Measurements from ENCODE around the gene ABCC11. TPM values are rescaled to one million over a fixed set of nuclear protein-coding genes. Genes with fewer than 3 reads are reported as not detected.

The ABCC11 gene
- total RNA-seq, 8 experiments from 2014 or later: 0.27 to 0.92 (median 0.29) TPM

DNA sequence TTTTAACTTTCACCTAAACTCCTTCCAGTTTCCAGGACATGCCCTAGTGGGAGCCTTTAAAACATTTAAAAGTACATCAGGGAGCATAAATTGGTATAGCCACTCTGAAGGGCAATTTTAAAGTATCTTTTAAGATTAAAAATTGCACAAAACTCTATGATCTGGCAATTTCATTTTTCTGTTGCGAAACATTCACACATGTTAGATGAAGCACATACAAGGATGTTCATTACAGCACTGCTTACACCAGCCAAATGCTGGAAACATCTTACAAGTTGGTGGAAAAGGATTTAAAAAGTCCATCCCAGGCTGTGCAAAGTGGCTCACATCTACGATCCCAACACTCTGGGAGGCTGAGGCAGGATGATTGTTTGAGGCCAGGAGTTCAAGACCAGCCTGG lies 29.6 kb downstream of the ABCC11 start:
- in situ Hi-C loops (cut with MboI; ENCODE audit: low pct_unique_long_range_greater_than_20kb in 2 of 9, low sequenced_read_pairs in 9 of 9, unreplicated experiment in 9 of 9): no loop called here
- no peak for ATAC-seq (replicated peaks in 6 of 8)
- 40 to 80% (median 61%) methylated on average over 1 to 2 of the region's 2 CpGs; no CpG with 5 or more reads in 4 of the 10 experiments for WGBS, 10 experiments
- Histone ChIP-seq H3K4me3 (no peak overlapping the region), H3K27ac (no peak overlapping the region), H3K4me1 (replicated peaks in 1 of 2) (no peaks in the 10 kb centered on the region)

DNA sequence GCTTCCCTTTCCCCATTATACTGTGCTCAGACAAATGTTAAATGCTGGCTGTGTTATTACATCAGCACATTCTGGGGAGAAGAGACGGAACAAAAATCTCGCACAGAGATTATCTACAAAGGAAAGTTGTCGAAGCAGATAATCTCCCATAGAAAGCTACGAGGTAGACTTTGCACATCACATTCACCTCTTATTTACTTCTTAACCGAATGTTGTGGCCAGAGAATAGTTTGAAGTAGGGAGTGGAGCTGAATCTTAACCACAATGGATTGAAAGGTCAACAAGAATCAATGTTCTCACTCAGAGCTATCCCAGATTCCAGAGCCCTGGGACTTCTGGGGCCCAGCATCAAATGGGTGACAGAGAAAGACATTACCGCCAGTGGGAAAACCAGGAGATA lies 31.6 kb downstream of the ABCC11 start:
- 30 to 100% (median 70%) methylated on average over 3 to 6 of the region's 6 CpGs for WGBS, 10 experiments
- in situ Hi-C loops (cut with MboI; ENCODE audit: low pct_unique_long_range_greater_than_20kb in 2 of 9, low sequenced_read_pairs in 9 of 9, unreplicated experiment in 9 of 9): no loop called here
- no peak for ATAC-seq (replicated peaks in 6 of 8)

DNA sequence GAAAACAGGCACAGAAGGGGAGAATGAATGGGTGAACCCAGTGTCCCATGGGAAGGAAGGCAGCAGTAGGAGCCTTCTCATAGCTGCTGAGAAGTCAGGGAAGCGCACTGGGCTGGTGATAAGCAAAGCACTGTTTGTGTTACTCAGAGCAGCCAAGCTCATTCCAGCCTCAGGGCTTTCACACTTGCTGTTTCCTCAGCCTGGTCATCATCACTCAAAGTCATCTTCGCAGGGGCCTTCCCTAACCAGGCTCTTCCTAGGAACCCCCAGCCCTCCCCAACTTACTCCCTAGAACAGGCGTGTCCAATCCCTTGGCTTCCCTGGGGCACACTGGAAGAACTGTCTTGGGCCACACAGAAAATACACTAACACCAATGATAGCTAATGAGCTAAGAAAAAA lies 35.3 kb downstream of the ABCC11 start:
- Histone ChIP-seq H3K4me3 (no peak overlapping the region), H3K4me1 (replicated peaks in 1 of 2) (no peaks in the 10 kb centered on the region), H3K27ac (no peak overlapping the region)
- ATAC-seq (replicated peaks in 6 of 8): peak in 1 of 8 experiments; percentile 37
- in situ Hi-C loops (cut with MboI; ENCODE audit: low pct_unique_long_range_greater_than_20kb in 2 of 9, low sequenced_read_pairs in 9 of 9, unreplicated experiment in 9 of 9): no loop called here
- 47 to 100% (median 79%) methylated on average over 1 to 3 of the region's 3 CpGs; no CpG with 5 or more reads in 4 of the 10 experiments for WGBS, 10 experiments

More for the DNA sequence above, 31.6 kb downstream of the ABCC11 start:
- H3K4me1 ChIP-seq (replicated peaks in 1 of 2): no peaks in the 10 kb centered on the region
- H3K4me3 ChIP-seq: no peak overlapping the region
- no peak overlapping the region for H3K27ac ChIP-seq

DNA sequence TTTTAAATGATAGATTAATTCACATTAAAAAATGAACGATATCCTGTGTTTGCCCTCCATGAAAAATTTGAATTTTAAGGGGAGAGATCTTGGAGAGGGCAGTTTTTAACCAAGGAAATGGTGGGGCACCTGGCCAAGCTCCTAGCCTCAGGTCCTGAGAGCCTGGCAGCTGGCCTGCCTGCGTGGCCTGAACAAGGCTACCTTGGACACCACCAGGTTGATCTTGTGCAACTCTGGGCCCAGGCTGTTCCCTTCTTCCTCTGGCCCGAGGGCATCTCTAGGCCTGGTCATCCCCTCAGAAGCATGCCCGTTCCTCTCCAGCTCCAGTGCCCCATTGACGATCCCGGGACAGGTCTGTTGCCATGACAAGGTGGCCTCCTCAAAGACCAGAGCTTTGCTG lies 36.6 kb downstream of the ABCC11 start:
- in situ Hi-C loops (cut with MboI; ENCODE audit: low pct_unique_long_range_greater_than_20kb in 2 of 9, low sequenced_read_pairs in 9 of 9, unreplicated experiment in 9 of 9): no loop called here
- no peaks in the 10 kb centered on the region for H3K4me1 ChIP-seq (replicated peaks in 1 of 2)
- H3K27ac ChIP-seq: no peak overlapping the region
- 50 to 100% (median 69%) methylated on average over 2 to 6 of the region's 6 CpGs; no CpG with 5 or more reads in 1 of the 10 experiments for WGBS, 10 experiments
- ATAC-seq (replicated peaks in 6 of 8): no peak
- no peak overlapping the region for H3K4me3 ChIP-seq

- 31 to 89% (median 67%) methylated on average over 1 to 6 of the region's 8 CpGs; no CpG with 5 or more reads in 1 of the 10 experiments for WGBS, 10 experiments
- Histone ChIP-seq H3K4me1 (replicated peaks in 1 of 2) (no peaks in the 10 kb centered on the region), H3K4me3 (no peak overlapping the region), H3K27ac (no peak overlapping the region)
- in situ Hi-C loops (cut with MboI; ENCODE audit: low pct_unique_long_range_greater_than_20kb in 2 of 9, low sequenced_read_pairs in 9 of 9, unreplicated experiment in 9 of 9): no loop called here
- no peak for ATAC-seq (replicated peaks in 6 of 8)
These were observed 40.6 kb downstream of the ABCC11 start for GRCh38 chr16:48206594-48207242.

- Histone ChIP-seq H3K4me3 (no peak overlapping the region), H3K27ac (no peak overlapping the region), H3K4me1 (replicated peaks in 1 of 2) (no peaks in the 10 kb centered on the region)
- in situ Hi-C loops (cut with MboI; ENCODE audit: low pct_unique_long_range_greater_than_20kb in 2 of 9, low sequenced_read_pairs in 9 of 9, unreplicated experiment in 9 of 9): no loop called here
- ATAC-seq (replicated peaks in 6 of 8): no peak
- WGBS, 10 experiments: 49 to 100% (median 69%) methylated on average over 1 to 6 of the region's 6 CpGs; no CpG with 5 or more reads in 1 of the 10 experiments
These were observed 42.6 kb downstream of the ABCC11 start for GRCh38 chr16:48204825-48205151.

DNA sequence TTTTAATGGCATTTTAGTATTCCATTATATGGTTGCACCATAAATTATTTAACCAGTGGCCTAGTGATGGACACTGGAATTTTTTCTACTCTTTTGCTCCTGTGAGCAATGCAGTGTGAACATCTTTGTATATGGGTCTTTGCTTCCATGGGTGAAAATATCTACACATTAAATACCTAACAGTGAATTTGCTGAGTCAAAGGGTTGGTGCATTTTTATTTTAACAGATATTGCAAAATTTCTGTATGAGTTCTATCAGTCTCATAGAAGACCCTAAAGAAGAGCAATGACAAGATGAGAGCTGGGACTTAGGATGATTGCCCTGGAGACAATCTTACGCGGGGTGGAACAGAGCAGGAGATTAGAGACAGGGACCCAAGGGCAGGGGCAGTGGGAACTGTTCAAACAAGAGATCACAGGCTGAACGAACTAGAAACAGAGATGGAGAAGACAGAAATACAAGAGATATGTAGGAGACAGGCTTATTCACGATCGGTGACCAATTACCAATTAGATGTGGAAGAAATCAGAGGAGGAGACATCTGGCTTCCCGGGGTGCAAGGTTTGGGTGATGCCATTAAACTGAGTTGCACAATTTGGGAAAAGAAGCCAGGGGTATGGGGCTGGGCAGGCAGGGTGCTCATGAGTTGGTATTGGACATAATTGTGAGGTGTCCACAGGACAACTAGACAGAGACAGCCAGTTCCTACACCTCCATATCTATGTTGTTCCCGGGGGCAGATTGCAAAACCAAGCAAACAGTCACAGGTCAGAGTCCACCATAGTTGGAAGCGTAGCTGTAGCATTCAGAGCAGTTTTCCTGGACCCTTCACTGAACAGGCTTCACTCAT lies 43.1 kb downstream of the ABCC11 start:
- in situ Hi-C loops (cut with MboI; ENCODE audit: low pct_unique_long_range_greater_than_20kb in 2 of 9, low sequenced_read_pairs in 9 of 9, unreplicated experiment in 9 of 9): no loop called here
- Histone ChIP-seq H3K4me3 (no peak overlapping the region), H3K27ac (no peak overlapping the region), H3K4me1 (replicated peaks in 1 of 2) (no peaks in the 10 kb centered on the region)
- no peak for ATAC-seq (replicated peaks in 6 of 8)
- 0 to 85% (median 71%) methylated on average over 1 to 7 of the region's 8 CpGs; no CpG with 5 or more reads in 1 of the 10 experiments for WGBS, 10 experiments

DNA sequence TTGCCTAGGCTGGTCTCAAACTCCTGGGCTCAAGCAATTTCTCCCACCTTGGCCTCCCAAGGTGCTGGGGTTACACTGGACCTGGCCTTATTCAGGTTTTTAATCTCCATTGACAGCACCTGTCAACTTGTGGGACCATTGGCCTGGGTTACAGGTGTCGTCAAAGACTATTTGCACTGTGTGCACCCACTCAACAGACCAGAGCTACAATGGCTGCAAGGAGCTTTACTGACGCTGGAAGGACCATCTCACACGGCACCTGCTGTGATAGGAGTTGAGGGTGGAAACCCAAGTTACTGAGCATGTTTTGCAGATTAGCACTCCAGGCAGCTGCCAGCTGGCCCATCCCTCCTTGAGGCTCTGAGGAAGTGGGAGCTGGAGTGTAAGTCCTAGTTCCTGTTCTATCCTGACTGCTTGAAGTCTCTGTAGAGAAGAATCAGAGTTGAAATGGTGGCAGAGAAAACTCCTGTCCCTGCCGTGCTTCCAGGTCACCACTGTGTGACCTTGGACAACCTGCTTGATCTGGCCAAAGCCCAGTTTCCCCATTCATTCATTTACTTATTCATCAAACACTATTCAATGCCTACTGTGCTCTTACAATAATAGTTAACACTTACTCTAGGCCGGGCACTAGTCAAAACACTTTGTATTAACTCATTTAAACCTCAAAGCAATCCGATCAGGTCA lies 45.7 kb downstream of the ABCC11 start:
- Histone ChIP-seq H3K4me3 (no peak overlapping the region), H3K27ac (no peak overlapping the region), H3K4me1 (replicated peaks in 1 of 2) (no peaks in the 10 kb centered on the region)
- in situ Hi-C loops (cut with MboI; ENCODE audit: low pct_unique_long_range_greater_than_20kb in 2 of 9, low sequenced_read_pairs in 9 of 9, unreplicated experiment in 9 of 9): no loop called here
- 20 to 100% (median 60%) methylated on average over 1 to 6 of the region's 6 CpGs; no CpG with 5 or more reads in 2 of the 10 experiments for WGBS, 10 experiments
- peak in 2 of 8 experiments; percentile 57 to 96 for ATAC-seq (replicated peaks in 6 of 8)

GRCh38 chr16:48197294-48197693 lies 50.0 kb downstream of the ABCC11 start:
- no peak overlapping the region for H3K27ac ChIP-seq
- H3K4me1 ChIP-seq (replicated peaks in 1 of 2): no peaks in the 10 kb centered on the region
- H3K4me3 ChIP-seq: no peak overlapping the region
- in situ Hi-C loops (cut with MboI; ENCODE audit: low pct_unique_long_range_greater_than_20kb in 2 of 9, low sequenced_read_pairs in 9 of 9, unreplicated experiment in 9 of 9): no loop called here
- WGBS, 10 experiments: 40 to 100% (median 87%) methylated on average over 1 to 3 of the region's 3 CpGs; no CpG with 5 or more reads in 5 of the 10 experiments
- ATAC-seq (replicated peaks in 6 of 8): no peak

- in situ Hi-C loops (cut with MboI; ENCODE audit: low pct_unique_long_range_greater_than_20kb in 2 of 9, low sequenced_read_pairs in 9 of 9, unreplicated experiment in 9 of 9): no loop called here
- WGBS, 10 experiments: 0 to 67% (median 50%) methylated on average over 1 to 5 of the region's 5 CpGs; no CpG with 5 or more reads in 3 of the 10 experiments
- peak in 5 of 8 experiments; percentile 51 to 95 (median 85) for ATAC-seq (replicated peaks in 6 of 8)
These were observed 52.3 kb downstream of the ABCC11 start for GRCh38 chr16:48194828-48195556.

DNA sequence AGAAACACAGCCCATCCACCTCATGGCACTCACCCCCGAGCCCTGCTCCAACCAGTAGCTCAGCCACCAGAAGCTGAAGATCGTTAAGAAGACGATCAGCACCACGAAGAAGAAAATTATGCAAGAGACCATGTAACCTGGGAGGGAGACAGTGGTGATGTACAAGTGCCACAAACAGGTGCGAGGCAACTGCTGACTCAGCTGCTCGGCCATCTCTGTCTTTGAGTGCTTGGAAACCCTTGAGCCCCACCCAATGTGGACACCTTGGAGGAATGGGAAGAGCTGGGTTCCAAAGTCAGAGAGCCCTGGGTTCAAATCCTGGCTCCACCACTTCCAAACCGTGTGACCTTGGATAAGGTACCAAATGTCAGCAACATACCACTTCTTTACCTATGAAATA lies 53.5 kb downstream of the ABCC11 start:
- no peaks in the 10 kb centered on the region for H3K4me1 ChIP-seq (replicated peaks in 1 of 2)
- no peak overlapping the region for H3K4me3 ChIP-seq
- 20 to 100% (median 54%) methylated on average over 1 to 3 of the region's 7 CpGs; no CpG with 5 or more reads in 3 of the 10 experiments for WGBS, 10 experiments
- in situ Hi-C loops (cut with MboI; ENCODE audit: low pct_unique_long_range_greater_than_20kb in 2 of 9, low sequenced_read_pairs in 9 of 9, unreplicated experiment in 9 of 9): no loop called here
- no peak overlapping the region for H3K27ac ChIP-seq
- ATAC-seq (replicated peaks in 6 of 8): no peak

More at GRCh38 chr16:48194828-48195556, 52.3 kb downstream of the ABCC11 start:
- Histone ChIP-seq H3K27ac (no peak overlapping the region), H3K4me1 (replicated peaks in 1 of 2) (no peaks in the 10 kb centered on the region), H3K4me3 (no peak overlapping the region)

DNA sequence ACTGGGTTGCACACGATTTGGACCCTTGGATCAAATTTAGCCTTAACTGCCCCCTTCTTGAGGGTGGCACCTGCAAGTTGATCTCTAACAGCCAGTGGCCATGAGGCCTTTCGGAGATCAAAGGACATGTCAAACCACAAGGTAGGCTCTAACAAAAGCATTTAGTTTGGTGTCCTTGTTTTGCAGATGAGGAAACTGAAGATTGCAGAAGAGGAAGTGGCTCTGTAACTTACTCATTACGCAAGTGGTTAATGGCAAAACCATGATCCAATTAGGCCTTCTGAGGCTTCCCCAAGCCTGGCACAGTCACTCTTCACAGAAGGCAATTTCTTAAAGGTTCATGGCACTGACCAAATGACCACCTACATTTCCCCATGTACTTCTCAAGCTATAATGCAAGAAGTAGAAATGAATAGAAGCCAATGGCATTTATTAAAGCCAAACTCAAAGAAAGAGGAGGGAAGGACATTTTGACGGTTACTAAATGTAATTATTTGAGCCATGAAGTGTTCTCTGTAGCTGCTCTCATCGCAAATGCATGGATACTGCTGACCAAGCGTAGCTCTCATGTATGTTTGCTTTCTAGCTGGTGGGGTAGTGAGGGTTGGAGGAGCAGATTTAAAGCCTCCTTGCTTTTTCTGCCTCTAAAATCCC lies 58.8 kb downstream of the ABCC11 start:
- H3K27ac ChIP-seq: no peak overlapping the region
- in situ Hi-C loops (cut with MboI; ENCODE audit: low pct_unique_long_range_greater_than_20kb in 2 of 9, low sequenced_read_pairs in 9 of 9, unreplicated experiment in 9 of 9): no loop called here
- 62 to 100% (median 74%) methylated on average over 1 to 6 of the region's 6 CpGs; no CpG with 5 or more reads in 2 of the 10 experiments for WGBS, 10 experiments
- H3K4me3 ChIP-seq: no peak overlapping the region
- no peak for ATAC-seq (replicated peaks in 6 of 8)
- no peaks in the 10 kb centered on the region for H3K4me1 ChIP-seq (replicated peaks in 1 of 2)

Data from motor neuron (in vitro differentiated cells).